NCI-H128 (cell line): ENCODE measurements around the gene PALS1.

Experiments
- DNase-seq: peaks from one replicate; lab custom pipeline; 2025; ENCODE audit not compliant: unreplicated experiment; lab: John Stamatoyannopoulos, UW

Gene PALS1

GRCh38 chr14:67241411-67242167 lies at the start of gene PALS1:
Gene PALS1, plus strand, starts transcription at chr14:67241435. Its CDS starts 37,736 bp downstream, at chr14:67279171.
- no peak for DNase-seq

DNA sequence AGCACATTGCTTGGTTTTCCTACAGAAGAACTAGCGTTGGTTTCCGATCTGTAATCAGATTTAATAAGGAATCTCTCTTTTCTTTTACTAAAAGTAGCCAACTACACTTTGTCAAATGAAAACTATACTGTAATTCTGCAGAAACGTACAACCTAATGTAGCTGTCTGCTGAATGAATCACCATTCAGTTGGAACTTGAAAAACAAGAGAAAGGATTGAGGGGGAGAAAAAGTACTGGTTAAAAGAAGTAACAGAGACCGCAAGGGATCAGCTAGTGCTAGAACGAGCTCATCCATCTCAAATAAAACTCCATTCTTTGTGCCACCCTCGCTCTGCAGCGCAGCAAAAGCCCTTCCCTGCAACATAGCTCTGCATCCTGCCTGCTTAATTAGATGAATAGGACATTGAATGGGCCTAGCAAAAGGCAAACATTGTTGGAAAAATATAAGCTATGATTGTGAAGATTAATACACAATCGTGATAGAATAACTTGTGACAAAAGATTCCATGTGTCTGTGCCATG lies 49.4 kb upstream of the PALS1 start:
- DNase-seq = no peak

DNA sequence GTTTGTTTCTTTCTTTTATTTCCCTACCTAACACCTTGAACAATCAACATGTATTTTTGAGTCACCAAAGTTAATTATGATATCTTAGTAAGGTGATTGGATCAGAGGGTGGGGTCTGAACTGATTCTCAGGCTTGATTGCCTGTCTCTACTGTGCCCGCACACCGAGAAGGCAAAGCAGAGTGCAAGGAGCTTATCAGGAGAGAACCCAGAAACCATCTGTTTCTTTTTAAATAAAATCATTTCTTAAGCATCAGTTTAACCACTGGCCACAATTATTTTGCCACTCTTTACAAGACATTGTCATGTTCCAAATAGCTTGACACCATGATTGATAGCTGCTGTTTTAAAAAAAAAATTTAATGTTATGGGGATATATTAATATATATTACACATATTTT lies 48.9 kb upstream of the PALS1 start:
- DNase-seq = no peak

DNA sequence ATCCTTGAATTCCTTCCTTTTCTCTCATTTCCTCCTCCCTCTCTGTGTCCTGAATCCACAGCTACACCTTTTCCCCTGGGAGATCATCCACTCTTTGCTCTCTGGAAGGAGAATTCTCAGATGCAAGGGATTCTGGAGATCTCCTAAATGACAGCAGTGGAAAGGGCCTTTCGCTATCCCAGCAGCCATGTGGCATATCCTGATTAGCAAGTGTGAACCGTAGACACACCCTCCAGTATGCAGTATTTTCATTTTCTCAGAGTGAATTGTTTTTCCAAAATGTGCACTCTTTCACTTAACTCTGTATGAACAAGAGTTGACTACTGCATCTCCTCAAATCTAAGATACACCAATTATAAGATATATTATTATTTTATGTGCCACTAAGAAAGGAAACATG lies 46.0 kb upstream of the PALS1 start:
- no peak for DNase-seq

- DNase-seq = no peak
These were observed 42.2 kb upstream of the PALS1 start for GRCh38 chr14:67199016-67199415.

GRCh38 chr14:67207810-67208209 lies 33.4 kb upstream of the PALS1 start:
- DNase-seq = no peak

GRCh38 chr14:67218126-67218525 lies 23.1 kb upstream of the PALS1 start:
- DNase-seq = no peak

DNA sequence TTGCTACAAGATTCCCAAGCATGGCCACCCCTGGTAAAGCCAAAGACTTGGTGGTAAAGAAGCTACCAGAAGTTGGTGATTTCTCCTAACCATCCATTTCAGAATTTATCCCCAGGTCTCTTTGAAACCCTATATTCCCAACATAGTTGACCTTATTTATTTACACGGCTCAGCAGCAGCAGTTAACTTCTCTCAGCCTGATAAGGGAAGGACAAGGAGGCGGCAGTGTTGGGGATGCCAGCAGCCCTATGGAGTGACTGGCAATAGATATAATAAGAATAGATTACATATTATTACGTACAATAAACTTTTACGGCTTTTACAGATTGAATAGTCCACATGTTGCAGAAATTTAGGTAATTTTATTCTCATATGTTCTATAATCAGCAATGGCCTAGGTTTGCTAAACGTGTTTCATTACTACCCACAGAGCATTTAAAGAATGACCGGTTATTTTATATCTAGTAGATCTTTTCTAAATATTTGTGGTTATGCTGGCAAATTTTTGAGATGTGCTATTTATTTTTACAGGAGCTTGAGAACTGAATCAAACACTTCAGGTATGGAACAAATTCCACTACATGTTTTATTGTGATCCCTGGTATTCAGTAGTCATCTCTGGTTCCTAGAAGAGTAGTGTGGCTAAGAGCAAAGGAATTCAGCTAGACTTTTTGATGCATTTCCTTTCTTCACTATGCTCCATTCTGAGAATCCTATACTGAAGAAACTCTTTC lies 19.8 kb upstream of the PALS1 start:
- no peak for DNase-seq

- no peak for DNase-seq
These were observed 19.3 kb upstream of the PALS1 start for GRCh38 chr14:67221982-67222328.

GRCh38 chr14:67225523-67225922 lies 15.7 kb upstream of the PALS1 start:
- DNase-seq = no peak

DNA sequence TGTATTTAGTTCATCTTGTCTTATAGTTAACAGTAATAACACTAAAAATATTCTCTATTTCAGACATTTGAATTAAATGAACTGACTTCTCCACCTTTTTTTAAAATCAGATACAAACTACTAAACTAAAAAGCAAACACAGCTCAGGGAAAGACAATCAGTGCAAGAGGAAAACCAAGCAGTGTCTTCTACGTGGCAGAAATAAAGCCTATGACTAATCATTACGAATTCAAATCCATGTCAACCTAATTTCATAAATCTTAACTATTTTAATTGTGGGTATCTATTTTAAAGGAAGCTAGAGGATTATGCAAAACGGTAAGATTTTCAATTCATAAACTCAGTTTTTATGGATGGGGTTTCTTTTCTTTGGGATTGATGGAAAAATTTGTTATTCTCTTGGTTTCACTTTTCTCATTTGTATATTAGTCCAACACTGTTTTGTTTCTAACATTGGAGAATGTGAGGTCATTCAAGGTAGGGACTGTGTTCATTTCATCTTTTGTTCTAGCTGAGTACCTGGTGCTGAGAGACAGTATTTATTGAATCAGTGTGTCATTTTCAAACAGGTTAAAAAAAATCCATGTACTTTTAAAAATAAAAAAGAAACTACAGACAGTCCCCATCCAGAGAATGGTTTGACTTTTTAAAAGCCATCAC lies 12.8 kb upstream of the PALS1 start:
- DNase-seq = no peak

GRCh38 chr14:67232066-67232465 lies 9.2 kb upstream of the PALS1 start:
- no peak for DNase-seq

DNA sequence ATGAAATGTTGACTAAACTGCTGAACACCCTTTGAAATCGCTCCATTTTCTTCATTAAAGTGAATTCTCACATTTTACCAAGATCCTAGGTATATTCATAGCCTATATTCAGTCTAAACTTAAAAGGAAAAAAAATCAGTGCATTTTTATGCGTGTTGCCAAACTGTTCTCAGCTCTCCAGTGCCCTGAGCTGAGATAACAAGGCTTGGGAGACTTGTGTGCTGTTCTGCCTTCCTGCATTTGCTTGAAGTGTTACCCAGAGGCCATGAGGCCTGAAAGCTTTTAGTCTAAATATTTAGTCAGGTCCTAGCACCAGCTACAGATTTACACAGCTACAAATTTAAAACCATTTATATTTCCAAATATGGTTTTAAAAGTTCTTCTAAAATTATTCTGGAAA lies 8.6 kb upstream of the PALS1 start:
- DNase-seq = no peak

DNA sequence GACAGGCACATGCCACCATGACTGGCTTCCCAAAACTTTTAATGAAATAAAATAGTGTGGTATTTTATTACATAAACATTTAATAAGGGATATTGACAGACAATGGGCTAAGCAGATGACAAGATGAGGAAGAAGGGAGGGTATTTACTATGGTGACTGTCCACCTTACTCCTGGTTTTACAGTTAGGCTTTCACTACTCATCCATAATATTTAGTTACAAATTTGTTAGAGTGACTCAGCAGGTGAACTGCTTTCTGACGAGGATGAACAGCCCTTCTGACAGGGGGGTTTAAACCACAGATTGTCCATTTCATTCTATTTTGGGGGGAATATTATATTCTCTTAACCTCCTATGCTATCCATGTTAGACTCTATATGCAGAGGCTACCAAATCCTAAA lies 3.6 kb upstream of the PALS1 start:
- DNase-seq = no peak

DNA sequence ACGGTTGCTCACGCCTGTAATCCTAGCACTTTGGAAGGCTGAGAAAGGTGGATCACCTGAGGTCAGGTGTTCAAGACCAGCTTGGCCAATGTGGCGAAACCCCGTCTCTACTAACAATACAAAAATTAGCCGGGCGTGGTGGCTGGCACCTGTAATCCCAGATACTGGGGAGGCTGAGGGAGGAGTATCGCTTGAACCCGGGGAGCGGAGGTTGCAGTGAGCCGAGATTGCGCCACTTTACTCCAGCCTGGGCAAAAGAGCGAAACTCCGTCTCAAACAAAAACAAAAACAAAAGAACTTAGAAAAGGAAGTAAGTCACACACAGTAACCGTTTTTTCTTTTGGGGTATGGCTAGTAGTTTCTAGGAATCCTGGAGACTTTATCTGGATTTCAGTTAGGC lies 1.7 kb upstream of the PALS1 start:
- no peak for DNase-seq

DNA sequence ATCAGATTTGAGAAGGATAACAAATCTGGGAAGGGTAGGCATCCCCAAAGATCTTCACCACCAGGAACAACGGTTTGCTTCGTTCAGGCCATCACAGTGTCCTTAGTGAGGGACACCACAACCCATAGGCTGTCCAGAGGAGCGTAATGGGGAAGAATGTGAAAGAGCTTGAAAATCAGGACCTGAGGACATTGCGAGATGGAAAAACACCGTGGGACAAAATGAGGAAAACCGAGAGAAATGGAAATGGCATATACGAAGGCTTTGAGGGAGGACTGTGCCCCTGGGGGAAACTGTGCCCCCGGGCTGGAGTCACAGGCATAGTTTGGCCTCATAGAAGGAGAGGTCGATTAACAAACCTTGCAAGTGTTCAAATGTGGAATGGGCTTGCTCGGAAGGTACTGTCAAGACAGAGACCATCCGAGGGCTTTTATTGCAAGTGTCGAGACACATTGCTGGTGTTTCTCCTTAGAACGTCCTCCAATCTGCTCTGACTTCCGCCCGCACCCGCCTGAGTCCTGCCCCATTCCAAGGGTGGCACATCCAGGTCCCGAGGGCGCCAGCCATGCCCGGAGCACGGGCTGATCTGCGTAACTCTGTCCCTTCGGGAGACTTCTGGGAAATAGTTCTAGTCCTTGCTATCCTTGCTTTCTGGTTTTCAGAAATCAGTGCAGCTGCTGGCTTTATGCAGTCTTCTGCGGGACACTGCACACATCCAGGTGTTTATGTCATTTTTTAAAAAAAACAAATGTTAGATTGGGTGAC lies 885 bp upstream of the PALS1 start:
- DNase-seq = no peak

DNA sequence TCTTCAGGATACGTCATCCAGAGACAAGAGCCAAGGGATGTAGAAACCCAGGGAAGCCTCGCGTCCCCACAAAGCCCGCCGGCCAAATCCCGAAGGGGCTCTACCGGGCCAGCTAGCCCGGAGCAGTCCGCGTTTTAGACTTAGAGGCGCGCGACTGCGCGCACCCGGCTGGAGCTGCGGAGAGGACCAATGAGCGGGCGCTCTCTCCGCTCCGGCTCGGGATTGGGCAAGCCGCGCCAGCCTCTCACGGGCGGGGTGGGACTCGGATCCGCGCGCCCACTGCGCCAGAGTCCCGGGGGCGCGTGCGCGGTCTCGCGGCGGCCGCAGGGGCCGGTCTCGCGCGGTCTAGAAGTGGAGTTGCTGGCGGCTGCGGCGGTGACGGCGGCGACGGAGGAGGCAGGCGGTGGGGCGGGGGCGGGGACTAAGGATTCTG lies 241 bp upstream of the PALS1 start:
- DNase-seq = peak; percentile 90

DNA sequence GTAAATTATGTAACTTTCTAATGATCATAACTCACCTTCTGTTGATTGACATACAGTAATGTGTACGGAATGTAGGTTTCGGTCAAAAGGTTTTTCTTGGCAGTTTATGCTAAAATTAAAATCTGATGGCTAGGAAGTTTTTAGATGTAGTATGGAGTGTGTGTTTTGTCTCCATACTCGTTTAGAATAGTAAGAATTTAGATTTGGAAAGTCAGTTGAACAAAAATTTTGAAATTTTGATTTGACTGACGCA lies 859 bp downstream of the PALS1 start:
- DNase-seq = no peak

DNA sequence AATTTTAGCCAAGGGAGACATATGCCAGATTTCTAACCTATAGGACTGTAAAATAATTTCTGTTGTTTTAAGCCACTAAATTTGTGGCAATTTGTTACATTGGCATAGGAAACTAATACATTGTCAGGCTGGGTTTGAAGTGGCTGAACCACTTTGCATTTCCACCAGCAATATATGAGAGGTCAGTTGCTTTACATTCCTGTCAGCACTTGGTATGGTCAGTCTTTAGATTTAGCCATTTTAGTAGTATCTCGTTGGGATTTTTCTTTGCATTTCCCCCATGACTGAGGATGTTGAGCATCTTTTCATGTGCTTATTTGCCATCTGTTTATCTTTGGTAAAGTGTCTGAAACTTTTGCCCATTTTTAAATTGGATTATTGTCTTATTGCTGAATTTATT lies 3.9 kb downstream of the PALS1 start:
- DNase-seq = no peak

DNA sequence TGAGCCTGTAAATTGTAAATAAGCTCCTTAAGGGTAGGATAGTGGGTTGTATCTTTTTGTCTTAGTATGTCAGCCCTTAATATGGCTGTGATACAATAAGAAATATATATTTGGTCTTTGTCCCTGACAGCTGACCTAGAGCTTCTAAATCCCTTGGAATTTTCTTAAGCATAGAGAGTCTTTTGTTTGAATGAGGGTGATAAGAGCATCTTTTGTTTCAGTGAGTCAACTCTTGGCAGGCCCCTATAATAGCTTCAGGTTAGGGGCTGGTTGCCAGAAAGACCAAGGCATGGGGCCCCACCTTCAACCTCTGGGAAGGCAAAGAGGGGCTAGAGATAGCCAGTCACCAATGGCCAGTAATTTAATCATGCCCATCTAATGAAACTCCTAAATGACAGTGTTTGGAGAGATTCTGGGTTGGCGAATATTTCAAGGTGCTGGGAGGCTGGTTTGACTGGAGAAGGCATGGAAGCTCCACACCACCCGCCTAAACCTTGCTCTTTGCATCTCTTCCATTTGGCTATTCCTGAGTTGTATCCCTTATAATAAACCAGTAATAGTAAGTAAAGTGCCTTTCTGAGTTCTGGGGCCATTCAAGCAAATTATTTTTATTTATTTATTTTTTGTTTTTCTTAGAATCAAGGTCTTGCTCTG lies 10.5 kb downstream of the PALS1 start:
- DNase-seq = no peak

DNA sequence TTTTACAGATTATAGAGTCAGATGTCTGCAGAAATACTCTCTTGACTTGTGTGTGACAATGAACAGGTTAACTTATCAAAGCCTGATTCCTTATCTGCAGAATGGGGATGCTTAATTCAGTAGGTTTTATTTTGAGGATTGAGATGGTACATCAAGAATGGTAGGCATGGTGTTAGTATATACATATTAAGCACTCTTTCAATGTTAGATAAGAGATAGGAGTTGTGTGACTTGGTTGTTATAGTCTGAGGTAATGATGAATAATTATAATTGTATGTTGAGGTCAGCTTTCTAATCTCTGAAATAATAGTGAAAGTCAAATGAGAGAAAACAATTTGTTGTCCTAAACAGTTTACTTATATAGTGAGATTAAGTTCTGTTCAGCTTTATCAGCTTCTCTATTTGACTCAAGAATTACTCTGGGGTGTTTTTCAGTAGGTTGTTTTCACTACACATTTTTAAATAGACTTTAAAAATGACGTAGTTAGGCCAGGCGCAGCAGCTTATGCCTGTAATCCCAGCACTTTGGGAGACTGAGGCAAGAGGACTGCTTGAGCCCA lies 11.9 kb downstream of the PALS1 start:
- no peak for DNase-seq
